GM12872 (cell line): Measurements from ENCODE around the gene GLP1R.

Source experiments
- TF ChIP-seq, protein P1 (sequence below): IDR thresholded peaks from 3 replicates; pipeline ENCODE4 v1.5.1; 2011; ENCODE audit warnings: low read depth, mild to moderate bottlenecking, low read length, moderate library complexity; ENCODE audit not compliant: insufficient read depth

Gene GLP1R

DNA sequence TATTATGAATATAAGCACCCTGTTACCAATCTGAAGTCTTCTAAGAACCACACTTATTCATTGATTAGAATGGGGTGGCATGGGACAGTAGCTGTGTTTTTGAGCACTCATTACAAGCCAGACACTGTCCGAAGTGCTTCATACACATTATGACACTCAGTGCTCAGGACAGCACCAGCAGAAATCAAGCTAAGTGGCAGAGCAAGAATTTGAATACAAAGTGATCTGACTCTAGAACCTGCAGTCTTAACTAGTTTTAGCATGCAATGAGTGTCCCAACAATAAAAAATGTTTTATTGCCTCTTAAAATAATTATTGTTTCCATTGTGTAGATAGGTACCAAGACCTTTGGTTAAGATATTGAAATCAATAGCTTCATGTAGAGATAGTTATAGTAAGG, 39.1 kb upstream of the GLP1R start:
- TF ChIP-seq, protein P1, sequence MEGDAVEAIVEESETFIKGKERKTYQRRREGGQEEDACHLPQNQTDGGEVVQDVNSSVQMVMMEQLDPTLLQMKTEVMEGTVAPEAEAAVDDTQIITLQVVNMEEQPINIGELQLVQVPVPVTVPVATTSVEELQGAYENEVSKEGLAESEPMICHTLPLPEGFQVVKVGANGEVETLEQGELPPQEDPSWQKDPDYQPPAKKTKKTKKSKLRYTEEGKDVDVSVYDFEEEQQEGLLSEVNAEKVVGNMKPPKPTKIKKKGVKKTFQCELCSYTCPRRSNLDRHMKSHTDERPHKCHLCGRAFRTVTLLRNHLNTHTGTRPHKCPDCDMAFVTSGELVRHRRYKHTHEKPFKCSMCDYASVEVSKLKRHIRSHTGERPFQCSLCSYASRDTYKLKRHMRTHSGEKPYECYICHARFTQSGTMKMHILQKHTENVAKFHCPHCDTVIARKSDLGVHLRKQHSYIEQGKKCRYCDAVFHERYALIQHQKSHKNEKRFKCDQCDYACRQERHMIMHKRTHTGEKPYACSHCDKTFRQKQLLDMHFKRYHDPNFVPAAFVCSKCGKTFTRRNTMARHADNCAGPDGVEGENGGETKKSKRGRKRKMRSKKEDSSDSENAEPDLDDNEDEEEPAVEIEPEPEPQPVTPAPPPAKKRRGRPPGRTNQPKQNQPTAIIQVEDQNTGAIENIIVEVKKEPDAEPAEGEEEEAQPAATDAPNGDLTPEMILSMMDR, result no peak

DNA sequence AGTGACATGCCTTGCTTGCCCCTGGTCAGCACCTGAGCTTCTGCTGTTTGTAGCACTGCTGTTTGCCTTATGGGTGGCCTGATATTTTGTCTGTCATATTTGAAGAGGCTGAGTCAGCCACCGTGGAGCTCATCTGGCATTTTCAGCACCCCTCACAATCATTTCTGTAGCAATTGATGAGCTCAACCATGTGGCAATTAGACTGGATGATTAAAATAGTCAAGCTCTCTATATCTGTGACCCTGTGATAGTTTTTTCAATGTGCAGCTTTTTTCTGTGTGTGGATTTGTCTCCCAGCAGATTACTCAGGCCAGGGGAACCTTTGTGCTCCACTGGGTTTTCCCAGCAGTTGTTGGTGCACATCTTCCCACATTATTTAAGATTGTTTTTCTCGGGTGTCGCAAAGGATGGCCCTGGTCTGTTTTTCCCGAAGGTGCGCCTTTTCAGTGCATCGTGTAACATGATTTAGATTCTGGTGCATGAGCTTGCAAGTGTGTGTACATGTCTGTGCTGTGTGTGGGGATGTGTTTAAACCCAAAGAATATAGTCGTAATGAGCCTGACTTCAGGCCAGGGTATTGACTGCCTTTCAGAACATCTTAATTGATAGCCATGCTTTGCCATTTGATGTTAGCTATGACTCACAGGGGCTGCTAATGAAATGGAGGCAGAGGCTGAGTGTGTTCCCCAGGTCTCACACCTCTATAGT, 31.6 kb upstream of the GLP1R start:
- TF ChIP-seq, protein P1, result no peak

DNA sequence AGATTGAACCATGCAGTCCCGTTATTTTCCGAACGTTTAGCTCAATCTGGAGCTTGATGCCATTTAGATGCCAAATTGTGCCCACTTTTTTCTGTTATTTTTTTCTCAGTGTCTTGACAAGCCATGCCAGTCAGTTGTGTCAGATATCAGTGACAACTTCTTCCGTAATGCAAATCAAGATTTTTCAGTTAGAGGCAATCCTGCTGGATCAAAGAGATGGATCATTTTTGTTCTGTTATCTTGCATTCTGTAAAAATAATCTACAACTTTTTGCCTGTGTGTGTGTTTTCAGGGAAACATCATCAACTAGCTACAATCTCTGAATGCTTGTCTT, 31.1 kb upstream of the GLP1R start:
- TF ChIP-seq, protein P1, result no peak

DNA sequence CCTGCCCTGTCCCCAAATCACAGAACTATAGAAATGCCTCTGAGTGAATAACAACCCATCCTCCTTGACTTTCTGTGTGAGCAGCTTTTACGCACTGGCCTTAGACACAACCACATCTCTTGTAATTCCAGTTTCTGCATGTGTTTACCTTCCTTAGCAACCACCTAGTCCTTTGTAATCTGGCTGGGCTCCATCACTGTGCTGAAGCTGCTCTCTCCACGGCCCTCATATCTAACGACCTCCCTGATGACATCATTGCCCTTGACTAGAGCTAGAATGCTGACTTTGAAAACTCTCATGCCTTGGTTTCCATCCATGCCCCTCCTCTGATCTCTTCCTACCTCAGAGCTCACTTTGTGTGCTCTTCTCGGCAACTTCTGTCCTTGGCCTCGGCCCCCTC, 30.5 kb upstream of the GLP1R start:
- TF ChIP-seq, protein P1, result no peak

DNA sequence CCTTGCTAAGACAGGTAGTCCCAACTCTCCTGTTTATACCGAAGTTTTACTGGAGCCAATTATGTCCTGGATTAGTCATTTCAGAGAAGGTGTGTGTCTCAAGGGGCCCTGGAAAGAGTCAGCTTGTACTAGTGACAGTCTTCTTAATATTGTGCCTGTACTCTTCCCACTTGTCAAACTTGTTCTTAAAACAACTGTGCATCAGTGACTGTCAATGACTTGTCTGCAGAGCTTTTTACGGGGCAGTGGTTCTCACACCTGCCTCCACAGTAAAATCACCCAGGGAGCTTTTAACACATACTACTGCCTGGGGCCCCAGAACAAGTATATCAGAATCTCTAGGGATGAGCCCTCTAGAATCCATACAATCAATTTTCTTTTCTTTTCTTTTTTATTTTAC, 28.4 kb upstream of the GLP1R start:
- TF ChIP-seq, protein P1, result no peak

DNA sequence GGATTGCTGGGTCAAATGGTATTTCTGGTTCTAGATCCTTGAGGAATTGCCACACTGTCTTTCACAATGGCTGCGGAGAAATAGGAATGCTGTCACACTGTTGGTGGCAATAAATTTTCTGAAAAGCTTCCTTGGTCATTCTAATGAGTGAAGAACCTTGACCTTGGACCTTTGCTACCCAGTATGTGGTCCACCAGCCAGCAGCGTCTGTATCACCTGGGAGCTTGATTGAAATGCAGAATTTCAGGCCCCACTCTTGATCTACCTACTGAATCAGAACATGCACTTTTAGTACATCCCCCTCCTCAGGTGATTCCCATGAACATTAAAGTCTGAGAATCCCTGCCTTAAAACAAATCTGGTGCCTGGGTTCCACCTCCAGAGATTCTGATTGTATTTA, 27.5 kb upstream of the GLP1R start:
- TF ChIP-seq, protein P1, result no peak

DNA sequence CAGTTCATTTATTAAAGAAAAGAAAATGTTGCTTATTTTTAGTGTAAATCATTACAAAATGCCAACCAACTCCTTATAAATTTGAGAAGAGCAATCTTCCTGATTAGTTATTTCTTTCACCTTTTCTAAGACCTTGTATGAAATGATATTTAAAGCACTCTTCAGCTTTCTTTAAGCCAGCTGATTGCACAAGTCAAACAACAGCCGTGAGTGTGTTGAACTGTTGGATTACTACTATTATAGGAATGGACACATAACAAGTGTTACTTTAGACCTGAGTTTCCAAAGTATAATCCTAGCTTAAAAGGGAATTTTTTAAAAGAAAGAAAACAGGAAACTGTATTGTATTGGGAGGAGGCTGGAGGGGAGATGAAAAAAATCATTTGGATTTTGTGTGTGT, 26.8 kb upstream of the GLP1R start:
- TF ChIP-seq, protein P1, result no peak
